Measurements from ENCODE around the gene ZNF319.

DNA sequence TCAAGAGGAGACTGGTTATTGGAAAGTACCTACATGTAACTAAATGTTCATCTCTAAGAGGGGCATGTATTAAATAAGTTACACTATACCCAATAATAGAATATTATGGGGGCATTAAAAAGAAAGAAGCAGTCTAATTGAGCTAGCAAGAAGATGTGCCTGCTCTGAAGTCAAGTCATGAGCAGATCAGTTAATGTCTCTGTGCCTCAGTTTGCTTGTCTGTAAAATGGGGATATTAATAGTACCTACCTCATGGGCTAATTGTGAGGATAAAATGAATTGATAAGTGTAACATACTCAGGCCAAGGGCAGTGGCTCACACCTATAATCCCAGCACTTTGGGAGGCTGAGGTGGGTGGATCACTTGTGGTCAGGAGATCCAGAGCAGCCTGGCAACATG is 32.6 kb downstream of the ZNF319 start:
- TF ChIP-seq, protein P1, sequence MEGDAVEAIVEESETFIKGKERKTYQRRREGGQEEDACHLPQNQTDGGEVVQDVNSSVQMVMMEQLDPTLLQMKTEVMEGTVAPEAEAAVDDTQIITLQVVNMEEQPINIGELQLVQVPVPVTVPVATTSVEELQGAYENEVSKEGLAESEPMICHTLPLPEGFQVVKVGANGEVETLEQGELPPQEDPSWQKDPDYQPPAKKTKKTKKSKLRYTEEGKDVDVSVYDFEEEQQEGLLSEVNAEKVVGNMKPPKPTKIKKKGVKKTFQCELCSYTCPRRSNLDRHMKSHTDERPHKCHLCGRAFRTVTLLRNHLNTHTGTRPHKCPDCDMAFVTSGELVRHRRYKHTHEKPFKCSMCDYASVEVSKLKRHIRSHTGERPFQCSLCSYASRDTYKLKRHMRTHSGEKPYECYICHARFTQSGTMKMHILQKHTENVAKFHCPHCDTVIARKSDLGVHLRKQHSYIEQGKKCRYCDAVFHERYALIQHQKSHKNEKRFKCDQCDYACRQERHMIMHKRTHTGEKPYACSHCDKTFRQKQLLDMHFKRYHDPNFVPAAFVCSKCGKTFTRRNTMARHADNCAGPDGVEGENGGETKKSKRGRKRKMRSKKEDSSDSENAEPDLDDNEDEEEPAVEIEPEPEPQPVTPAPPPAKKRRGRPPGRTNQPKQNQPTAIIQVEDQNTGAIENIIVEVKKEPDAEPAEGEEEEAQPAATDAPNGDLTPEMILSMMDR (conservative IDR thresholded peaks at IDR 0.05; ENCODE audit: low read length) = no peak
- TF ChIP-seq EZH2phosphoT487 (IDR thresholded peaks at IDR 0.05; ENCODE audit: borderline replicate concordance, low read depth, low read length) = no peak

Measured in OCI-LY7 (cell line).